Nephron (organoid): ENCODE results near the gene ATG2A.

Source experiments
- H3K27ac Mint-ChIP-seq, 3 experiments: 2 replicates each; pipeline ENCODE4 v1.8.0; 2020; ENCODE audit warnings: mixed read lengths in 3 of 3, mild to moderate bottlenecking in 2 of 3, moderate library complexity in 1 of 3
- H3K27me3 Mint-ChIP-seq: 2 replicates; pipeline ENCODE4 v1.8.0; 2021; ENCODE audit warnings: low read depth, mild to moderate bottlenecking, moderate library complexity, mixed read lengths
- H3K36me3 Mint-ChIP-seq: 2 replicates; pipeline ENCODE4 v1.8.0; 2020; ENCODE audit warnings: low read depth, mixed read lengths
- H3K4me1 Mint-ChIP-seq: 2 replicates; pipeline ENCODE4 v1.8.0; 2020; ENCODE audit warnings: mixed read lengths
- H3K4me3 Mint-ChIP-seq, 3 experiments: 2 replicates each; pipeline ENCODE4 v1.8.0; 2020; ENCODE audit warnings: mild to moderate bottlenecking in 3 of 3, mixed read lengths in 3 of 3, moderate library complexity in 2 of 3
- H3K9me3 Mint-ChIP-seq: 2 replicates; pipeline ENCODE4 v1.8.0; 2020; ENCODE audit warnings: mixed read lengths
- CTCF ChIP-seq, 3 experiments: fragments of 200-600 bp; sonication (generic); IDR thresholded peaks; one replicate each; pipeline ENCODE4 v1.5.0; 2021; ENCODE audit warnings: antibody characterized with exemption in 3 of 3; ENCODE audit not compliant: unreplicated experiment in 3 of 3

The ATG2A gene

GRCh38 chr11:64859542-64860414, 57.2 kb downstream of the ATG2A start:
- H3K4me1 Mint-ChIP-seq, result peaks cover 42% of the 10 kb centered on the region
- TF ChIP-seq CTCF (IDR thresholded peaks at IDR 0.05; ENCODE audit: unreplicated experiment in 3 of 3), result no peak
- H3K27ac Mint-ChIP-seq, result peak overlapping the region in 1 of 3 experiments; percentile 50
- no peaks in the 10 kb centered on the region for H3K27me3 Mint-ChIP-seq
- H3K4me3 Mint-ChIP-seq, result no peak overlapping the region
- H3K9me3 Mint-ChIP-seq, result no peaks in the 10 kb centered on the region
- peaks cover 16% of the 10 kb centered on the region for H3K36me3 Mint-ChIP-seq

GRCh38 chr11:64858467-64859263, 58.3 kb downstream of the ATG2A start:
- Mint-ChIP-seq H3K36me3 (peaks cover 20% of the 10 kb centered on the region), H3K27ac (no peak overlapping the region), H3K4me1 (peaks cover 31% of the 10 kb centered on the region), H3K27me3 (no peaks in the 10 kb centered on the region), H3K4me3 (no peak overlapping the region), H3K9me3 (no peaks in the 10 kb centered on the region)
- no peak for TF ChIP-seq CTCF (IDR thresholded peaks at IDR 0.05; ENCODE audit: unreplicated experiment in 3 of 3)

- no peak for TF ChIP-seq CTCF (IDR thresholded peaks at IDR 0.05; ENCODE audit: unreplicated experiment in 3 of 3)
These were observed 59.5 kb downstream of the ATG2A start for GRCh38 chr11:64857485-64857884.

GRCh38 chr11:64856382-64857227, 60.4 kb downstream of the ATG2A start:
- Mint-ChIP-seq H3K27ac (no peak overlapping the region), H3K4me3 (no peak overlapping the region), H3K4me1 (peaks cover 16% of the 10 kb centered on the region), H3K36me3 (peaks cover 20% of the 10 kb centered on the region), H3K9me3 (no peaks in the 10 kb centered on the region), H3K27me3 (no peaks in the 10 kb centered on the region)
- TF ChIP-seq CTCF (IDR thresholded peaks at IDR 0.05; ENCODE audit: unreplicated experiment in 3 of 3), result no peak

More at GRCh38 chr11:64857485-64857884, 59.5 kb downstream of the ATG2A start:
- Mint-ChIP-seq H3K36me3 (peaks cover 20% of the 10 kb centered on the region), H3K4me1 (peaks cover 19% of the 10 kb centered on the region), H3K4me3 (no peak overlapping the region), H3K27ac (no peak overlapping the region), H3K27me3 (no peaks in the 10 kb centered on the region), H3K9me3 (no peaks in the 10 kb centered on the region)

GRCh38 chr11:64855596-64856304, 61.3 kb downstream of the ATG2A start:
- H3K4me1 Mint-ChIP-seq, result peaks cover 17% of the 10 kb centered on the region

More at GRCh38 chr11:64855596-64856304, 61.3 kb downstream of the ATG2A start:
- no peak for TF ChIP-seq CTCF (IDR thresholded peaks at IDR 0.05; ENCODE audit: unreplicated experiment in 3 of 3)
- Mint-ChIP-seq H3K4me3 (no peak overlapping the region), H3K27ac (peak overlapping the region in 1 of 3 experiments; percentile 42), H3K36me3 (peaks cover 20% of the 10 kb centered on the region), H3K9me3 (no peaks in the 10 kb centered on the region), H3K27me3 (no peaks in the 10 kb centered on the region)
